ENCODE data around the gene GXYLT2. TPM values are rescaled to one million over a fixed set of nuclear protein-coding genes. Genes with fewer than 3 reads are reported as not detected.

The GXYLT2 gene
- total RNA-seq, 3 donors from 2014 or later, result 5.3 to 12.5 (median 6.1) TPM

- DNase-seq, result no peak
- peaks cover 7% of the 10 kb centered on the region for H3K4me1 ChIP-seq (ENCODE audit: low read depth)
- TF ChIP-seq, protein P1, sequence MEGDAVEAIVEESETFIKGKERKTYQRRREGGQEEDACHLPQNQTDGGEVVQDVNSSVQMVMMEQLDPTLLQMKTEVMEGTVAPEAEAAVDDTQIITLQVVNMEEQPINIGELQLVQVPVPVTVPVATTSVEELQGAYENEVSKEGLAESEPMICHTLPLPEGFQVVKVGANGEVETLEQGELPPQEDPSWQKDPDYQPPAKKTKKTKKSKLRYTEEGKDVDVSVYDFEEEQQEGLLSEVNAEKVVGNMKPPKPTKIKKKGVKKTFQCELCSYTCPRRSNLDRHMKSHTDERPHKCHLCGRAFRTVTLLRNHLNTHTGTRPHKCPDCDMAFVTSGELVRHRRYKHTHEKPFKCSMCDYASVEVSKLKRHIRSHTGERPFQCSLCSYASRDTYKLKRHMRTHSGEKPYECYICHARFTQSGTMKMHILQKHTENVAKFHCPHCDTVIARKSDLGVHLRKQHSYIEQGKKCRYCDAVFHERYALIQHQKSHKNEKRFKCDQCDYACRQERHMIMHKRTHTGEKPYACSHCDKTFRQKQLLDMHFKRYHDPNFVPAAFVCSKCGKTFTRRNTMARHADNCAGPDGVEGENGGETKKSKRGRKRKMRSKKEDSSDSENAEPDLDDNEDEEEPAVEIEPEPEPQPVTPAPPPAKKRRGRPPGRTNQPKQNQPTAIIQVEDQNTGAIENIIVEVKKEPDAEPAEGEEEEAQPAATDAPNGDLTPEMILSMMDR (IDR thresholded peaks at IDR 0.05), result no peak
- no peaks in the 10 kb centered on the region for H3K9me3 ChIP-seq
- H3K36me3 ChIP-seq (ENCODE audit: low read depth), result no peaks in the 10 kb centered on the region
- H3K4me3 ChIP-seq, result no peak overlapping the region
- intact Hi-C loops (cut with DNase I, micrococcal nuclease), result no loop called here
- no peak for ATAC-seq
These were observed 73.9 kb downstream of the GXYLT2 start for GRCh38 chr3:72961752-72962151.

DNA sequence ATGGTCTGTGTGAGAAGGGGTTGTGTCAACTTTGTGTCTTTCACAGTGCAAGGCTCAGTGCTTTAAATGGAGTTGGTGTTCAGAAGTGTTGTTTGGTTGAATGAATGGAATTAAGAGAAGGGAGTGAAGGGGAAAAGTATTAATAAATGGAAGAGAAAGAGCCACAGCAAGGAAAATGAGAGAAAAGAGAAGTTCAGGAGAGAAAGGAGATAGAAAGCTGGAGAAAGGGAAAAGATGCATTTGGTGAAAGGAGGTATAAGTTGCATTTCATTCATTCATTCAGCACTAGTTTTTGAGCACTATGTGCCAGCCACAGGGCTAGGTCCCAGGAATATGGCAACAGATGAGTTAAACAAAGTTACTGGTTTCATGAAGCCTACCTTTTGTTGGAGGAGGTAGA lies 74.5 kb downstream of the GXYLT2 start:
- TF ChIP-seq, protein P1 (IDR thresholded peaks at IDR 0.05), result no peak
- intact Hi-C loops (cut with DNase I, micrococcal nuclease), result no loop called here
- H3K4me3 ChIP-seq, result no peak overlapping the region
- ATAC-seq (no peak), DNase-seq (no peak)
- H3K36me3 ChIP-seq (ENCODE audit: low read depth), result no peaks in the 10 kb centered on the region
- H3K4me1 ChIP-seq (ENCODE audit: low read depth), result peaks cover 7% of the 10 kb centered on the region
- H3K9me3 ChIP-seq, result no peaks in the 10 kb centered on the region

GRCh38 chr3:72964633-72965032 lies 76.8 kb downstream of the GXYLT2 start:
- Histone ChIP-seq H3K4me1 (ENCODE audit: low read depth) (peaks cover 7% of the 10 kb centered on the region), H3K36me3 (ENCODE audit: low read depth) (no peaks in the 10 kb centered on the region), H3K4me3 (no peak overlapping the region), H3K9me3 (no peaks in the 10 kb centered on the region)
- intact Hi-C loops (cut with DNase I, micrococcal nuclease), result no loop called here
- DNase-seq, result no peak
- TF ChIP-seq, protein P1 (IDR thresholded peaks at IDR 0.05), result no peak
- ATAC-seq, result no peak

DNA sequence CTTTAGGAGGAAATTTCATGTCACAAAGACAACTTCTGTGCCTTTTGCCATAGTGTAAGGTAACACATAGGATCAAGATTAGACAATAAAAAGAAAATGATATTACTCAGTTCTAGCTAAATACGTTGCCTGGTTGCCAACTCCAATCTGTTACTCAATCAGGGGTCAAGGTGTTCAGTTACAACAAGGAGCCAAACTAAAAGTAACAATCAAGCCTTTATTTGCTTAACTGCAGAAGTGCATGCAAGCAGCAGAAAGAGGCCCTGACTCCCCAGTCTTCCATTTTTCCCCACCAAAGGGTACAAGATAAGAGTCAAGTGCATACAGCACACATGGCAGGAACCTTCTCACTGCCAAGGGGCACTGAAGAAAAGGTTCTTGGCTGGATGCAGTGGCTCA lies 80.4 kb downstream of the GXYLT2 start:
- DNase-seq (no peak), ATAC-seq (no peak)
- TF ChIP-seq, protein P1 (IDR thresholded peaks at IDR 0.05), result no peak
- no peaks in the 10 kb centered on the region for H3K36me3 ChIP-seq (ENCODE audit: low read depth)
- no peak overlapping the region for H3K4me3 ChIP-seq
- H3K9me3 ChIP-seq, result no peaks in the 10 kb centered on the region
- peaks cover 2% of the 10 kb centered on the region for H3K4me1 ChIP-seq (ENCODE audit: low read depth)
- intact Hi-C loops (cut with DNase I, micrococcal nuclease), result no loop called here

DNA sequence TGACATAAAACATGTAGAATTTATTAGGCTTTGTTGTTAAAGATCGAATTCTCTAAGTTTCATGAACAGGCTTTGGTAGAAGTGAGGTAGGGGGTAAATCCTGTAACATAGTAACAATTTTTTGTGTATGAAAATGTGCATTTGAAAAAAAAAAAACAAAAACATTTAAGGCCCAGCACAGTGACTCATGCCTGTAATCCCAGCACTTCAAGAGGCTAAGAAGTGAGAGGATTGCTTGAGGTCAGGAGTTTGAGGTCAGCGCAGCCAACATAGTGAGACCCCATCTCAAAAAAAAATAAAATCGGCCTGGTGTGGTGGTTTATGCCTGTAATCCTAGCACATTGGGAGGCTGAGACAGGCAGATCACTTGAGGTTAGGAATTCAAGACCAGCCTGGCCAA lies 81.9 kb downstream of the GXYLT2 start:
- Histone ChIP-seq H3K4me1 (ENCODE audit: low read depth) (peaks cover 8% of the 10 kb centered on the region), H3K4me3 (no peak overlapping the region), H3K36me3 (ENCODE audit: low read depth) (no peaks in the 10 kb centered on the region), H3K9me3 (no peaks in the 10 kb centered on the region)
- no peak for DNase-seq
- ATAC-seq, result no peak
- TF ChIP-seq, protein P1 (IDR thresholded peaks at IDR 0.05), result no peak
- intact Hi-C loops (cut with DNase I, micrococcal nuclease), result no loop called here

DNA sequence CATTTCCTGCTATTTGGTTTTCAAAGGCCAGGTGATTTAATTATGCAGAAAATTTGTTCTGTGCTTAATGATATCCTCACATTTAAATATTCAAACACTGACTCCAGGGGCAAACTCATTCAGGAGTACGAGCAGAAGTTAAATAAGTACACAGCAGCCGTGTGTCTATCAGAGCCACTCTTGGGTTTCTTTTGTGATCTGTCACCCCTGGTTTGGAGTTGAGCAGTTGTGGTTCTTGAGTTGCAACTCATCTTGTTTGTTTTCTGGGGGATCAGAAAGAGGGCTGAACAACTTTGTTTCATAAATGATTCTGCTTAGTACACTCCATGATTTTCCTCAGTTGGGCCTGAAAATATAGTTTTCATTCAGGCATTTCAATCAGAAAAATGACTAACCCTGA lies 83.1 kb downstream of the GXYLT2 start:
- Histone ChIP-seq H3K4me3 (no peak overlapping the region), H3K9me3 (no peaks in the 10 kb centered on the region), H3K4me1 (ENCODE audit: low read depth) (peaks cover 8% of the 10 kb centered on the region), H3K36me3 (ENCODE audit: low read depth) (no peaks in the 10 kb centered on the region)
- intact Hi-C loops (cut with DNase I, micrococcal nuclease), result no loop called here
- ATAC-seq (no peak), DNase-seq (no peak)
- TF ChIP-seq, protein P1 (IDR thresholded peaks at IDR 0.05), result no peak
